Colonic mucosa (tissue), 4 donors: ENCODE measurements around the gene ARHGAP15. TPM values are rescaled to one million over a fixed set of nuclear protein-coding genes. Genes with fewer than 3 reads are reported as not detected.

Experiments
- DNase-seq: peaks from one replicate; pipeline ENCODE4 v3.0.0-alpha.2; 2020
- H3K27ac ChIP-seq: fragments of 200-600 bp; one replicate; pipeline ENCODE4 v1.8.0; 2021
- H3K27me3 ChIP-seq: fragments of 200-600 bp; one replicate; pipeline ENCODE4 v1.8.0; 2021
- H3K36me3 ChIP-seq: fragments of 200-600 bp; one replicate; pipeline ENCODE4 v1.8.0; 2021
- H3K4me1 ChIP-seq: fragments of 200-600 bp; one replicate; pipeline ENCODE4 v1.8.0; 2021; ENCODE audit warnings: mild to moderate bottlenecking
- H3K4me3 ChIP-seq: fragments of 200-600 bp; one replicate; pipeline ENCODE4 v1.8.0; 2021
- H3K9ac ChIP-seq, 2 donors: one replicate each; pipeline ENCODE4 v1.7.0; 2013; ENCODE audit warnings: control low read depth in 2 of 2, low read depth in 2 of 2, low read length in 2 of 2
- H3K9me3 ChIP-seq: fragments of 200-600 bp; one replicate; pipeline ENCODE4 v1.8.0; 2021
- CTCF ChIP-seq: fragments of 200-600 bp; IDR thresholded peaks from one replicate; pipeline ENCODE4 v1.8.0; 2022; ENCODE audit warnings: antibody characterized with exemption, mild to moderate bottlenecking
- intact Hi-C: fragments of 100-400 bp; cut with DNase I; formaldehyde crosslinking; loops from one replicate; pipeline ENCODE4 v1.14.1; 2022
- total RNA-seq, 2 donors: library from RNA; stranded (reverse); fragmentation: NEBNext Ultra II Directional in 1 of 2; extraction: Animal tissue kit (Norgen Biotek cat#: 25700) in 1 of 2; gene quantifications; one replicate each; pipeline ENCODE4 v1.2.1, GENCODE V29; 2021
- donor health status: healthy.
- donor health status: DM: no; HTN: no; CAD: no.
- donor health status: DM: no; HTN: no; CAD: no.

ARHGAP15 gene
- total RNA-seq, 2 donors from 2014 or later = 1.6 to 3.7 TPM

- no peak overlapping the region for H3K4me3 ChIP-seq
- H3K27ac ChIP-seq = no peak overlapping the region
- H3K9me3 ChIP-seq = no peaks in the 10 kb centered on the region
- no peaks in the 10 kb centered on the region for H3K27me3 ChIP-seq
- intact Hi-C loops = no loop called here
- H3K36me3 ChIP-seq = no peaks in the 10 kb centered on the region
- no peak for DNase-seq
- H3K9ac ChIP-seq = no peak overlapping the region
- no peak for TF ChIP-seq CTCF
- H3K4me1 ChIP-seq = no peaks in the 10 kb centered on the region
Measured at GRCh38 chr2:143633419-143633818, 504.2 kb downstream of the ARHGAP15 start.

GRCh38 chr2:143635302-143635701 lies 506.1 kb downstream of the ARHGAP15 start:
- no peak overlapping the region for H3K4me3 ChIP-seq
- no peaks in the 10 kb centered on the region for H3K27me3 ChIP-seq
- no peaks in the 10 kb centered on the region for H3K9me3 ChIP-seq

GRCh38 chr2:143635936-143636335 lies 506.7 kb downstream of the ARHGAP15 start:
- Histone ChIP-seq H3K27me3 (no peaks in the 10 kb centered on the region), H3K4me3 (no peak overlapping the region), H3K4me1 (no peaks in the 10 kb centered on the region), H3K27ac (no peak overlapping the region), H3K9me3 (no peaks in the 10 kb centered on the region), H3K9ac (no peak overlapping the region), H3K36me3 (no peaks in the 10 kb centered on the region)
- TF ChIP-seq CTCF = no peak
- intact Hi-C loops = no loop called here
- DNase-seq = no peak

More at GRCh38 chr2:143635302-143635701, 506.1 kb downstream of the ARHGAP15 start:
- no peak for DNase-seq
- Histone ChIP-seq H3K27ac (no peak overlapping the region), H3K9ac (no peak overlapping the region), H3K4me1 (no peaks in the 10 kb centered on the region), H3K36me3 (no peaks in the 10 kb centered on the region)
- intact Hi-C loops = no loop called here
- TF ChIP-seq CTCF = no peak

GRCh38 chr2:143640826-143641225 lies 511.6 kb downstream of the ARHGAP15 start:
- Histone ChIP-seq H3K27me3 (no peaks in the 10 kb centered on the region), H3K4me3 (no peak overlapping the region), H3K36me3 (no peaks in the 10 kb centered on the region), H3K4me1 (no peaks in the 10 kb centered on the region), H3K9me3 (no peaks in the 10 kb centered on the region), H3K27ac (no peak overlapping the region), H3K9ac (no peak overlapping the region)
- TF ChIP-seq CTCF = no peak
- no peak for DNase-seq
- intact Hi-C loops = no loop called here

- DNase-seq = no peak
- H3K27me3 ChIP-seq = no peaks in the 10 kb centered on the region
- no peak overlapping the region for H3K4me3 ChIP-seq
- no peak overlapping the region for H3K9ac ChIP-seq
- intact Hi-C loops = no loop called here
- no peak for TF ChIP-seq CTCF
- no peaks in the 10 kb centered on the region for H3K9me3 ChIP-seq
- H3K4me1 ChIP-seq = no peaks in the 10 kb centered on the region
- H3K36me3 ChIP-seq = no peaks in the 10 kb centered on the region
- no peak overlapping the region for H3K27ac ChIP-seq
Measured at GRCh38 chr2:143645921-143646645, 516.9 kb downstream of the ARHGAP15 start.
